HL-60 (cell line): Measurements from ENCODE around the gene ASB5.

Experiments
- DNase-seq, 2 experiments: peaks; one replicate each; pipeline ENCODE4 v3.0.0-alpha.2; 2010 to 2020; ENCODE audit warnings: low read depth in 1 of 2, low spot score in 1 of 2
- H3K27ac ChIP-seq: fragments of 250-450 bp; sonication (Bioruptor Pico); replicated peaks from 2 replicates; pipeline ENCODE4 v1.5.1; 2020; ENCODE audit warnings: mild to moderate bottlenecking, moderate library complexity
- H3K27me3 ChIP-seq: fragments of 250-450 bp; sonication (Bioruptor Pico); 2 replicates; pipeline ENCODE4 v1.5.1; 2021; ENCODE audit warnings: mild to moderate bottlenecking, moderate library complexity; ENCODE audit not compliant: insufficient read depth, poor library complexity, severe bottlenecking
- H3K4me3 ChIP-seq: replicated peaks from 2 replicates; pipeline ENCODE4 v1.5.1; 2011; ENCODE audit warnings: mild to moderate bottlenecking, control low read depth, low read length; ENCODE audit not compliant: insufficient read depth
- GABPA ChIP-seq: IDR thresholded peaks from 2 replicates; pipeline ENCODE4 v1.6.1; 2012; ENCODE audit warnings: low read depth
- POLR2AphosphoS5 ChIP-seq: IDR thresholded peaks from 2 replicates; pipeline ENCODE4 v1.6.1; 2012; ENCODE audit warnings: low read depth
- SPI1 ChIP-seq: IDR thresholded peaks from 2 replicates; pipeline ENCODE4 v1.6.1; 2012; ENCODE audit warnings: low read depth, mild to moderate bottlenecking, borderline replicate concordance
- TF ChIP-seq, protein P1 (sequence below): IDR thresholded peaks from one replicate; pipeline ENCODE4 v1.5.1; 2011; ENCODE audit warnings: low read length, control low read depth, inconsistent platforms; ENCODE audit not compliant: insufficient read depth
- TF ChIP-seq, protein P2 (sequence below): IDR thresholded peaks from 2 replicates; pipeline ENCODE4 v1.6.1; 2012; ENCODE audit warnings: low read depth; ENCODE audit not compliant: insufficient replicate concordance

The ASB5 gene

DNA sequence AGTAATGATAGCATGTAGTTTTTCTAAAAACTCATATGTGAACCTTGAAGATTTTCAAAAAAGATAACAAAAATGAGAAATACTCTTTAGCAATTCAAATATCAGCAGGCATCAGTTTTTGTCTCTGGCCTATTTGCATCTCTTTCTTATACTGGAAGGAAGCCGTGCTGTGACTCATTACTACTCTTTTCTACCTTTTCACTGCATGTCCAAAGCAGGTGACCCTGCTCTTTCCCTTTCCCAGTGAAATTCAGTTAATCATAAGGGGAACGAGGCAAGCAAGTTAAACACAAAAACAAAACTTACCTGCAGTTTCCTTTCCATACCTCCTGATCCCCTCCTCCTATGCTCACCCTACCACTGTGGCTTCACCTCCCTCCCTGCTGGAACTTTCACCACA lies 83.0 kb downstream of the ASB5 start:
- DNase-seq, result no peak
- Histone ChIP-seq H3K27ac (no peak overlapping the region), H3K27me3 (no peaks in the 10 kb centered on the region)

DNA sequence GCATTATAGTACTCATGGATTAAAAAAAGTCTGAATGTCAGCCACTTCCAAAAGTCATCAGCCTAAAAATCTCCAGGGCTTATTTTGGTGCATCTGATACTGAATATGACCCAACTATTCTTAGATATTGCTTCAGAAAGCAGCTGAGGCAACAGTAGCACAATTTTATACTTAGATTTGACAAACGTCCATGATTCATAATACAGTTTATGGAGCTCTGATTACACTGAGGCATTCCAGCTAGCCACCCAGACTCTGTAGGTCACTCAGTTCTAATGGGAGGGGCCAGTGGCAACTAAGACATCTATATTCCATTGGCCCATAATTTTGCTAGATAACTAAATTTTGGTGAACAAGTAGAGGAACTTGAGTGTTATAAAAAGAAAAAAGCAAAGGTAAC lies 84.0 kb downstream of the ASB5 start:
- no peak for TF ChIP-seq GABPA
- TF ChIP-seq, protein P1, sequence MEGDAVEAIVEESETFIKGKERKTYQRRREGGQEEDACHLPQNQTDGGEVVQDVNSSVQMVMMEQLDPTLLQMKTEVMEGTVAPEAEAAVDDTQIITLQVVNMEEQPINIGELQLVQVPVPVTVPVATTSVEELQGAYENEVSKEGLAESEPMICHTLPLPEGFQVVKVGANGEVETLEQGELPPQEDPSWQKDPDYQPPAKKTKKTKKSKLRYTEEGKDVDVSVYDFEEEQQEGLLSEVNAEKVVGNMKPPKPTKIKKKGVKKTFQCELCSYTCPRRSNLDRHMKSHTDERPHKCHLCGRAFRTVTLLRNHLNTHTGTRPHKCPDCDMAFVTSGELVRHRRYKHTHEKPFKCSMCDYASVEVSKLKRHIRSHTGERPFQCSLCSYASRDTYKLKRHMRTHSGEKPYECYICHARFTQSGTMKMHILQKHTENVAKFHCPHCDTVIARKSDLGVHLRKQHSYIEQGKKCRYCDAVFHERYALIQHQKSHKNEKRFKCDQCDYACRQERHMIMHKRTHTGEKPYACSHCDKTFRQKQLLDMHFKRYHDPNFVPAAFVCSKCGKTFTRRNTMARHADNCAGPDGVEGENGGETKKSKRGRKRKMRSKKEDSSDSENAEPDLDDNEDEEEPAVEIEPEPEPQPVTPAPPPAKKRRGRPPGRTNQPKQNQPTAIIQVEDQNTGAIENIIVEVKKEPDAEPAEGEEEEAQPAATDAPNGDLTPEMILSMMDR, result no peak
- TF ChIP-seq, protein P2, sequence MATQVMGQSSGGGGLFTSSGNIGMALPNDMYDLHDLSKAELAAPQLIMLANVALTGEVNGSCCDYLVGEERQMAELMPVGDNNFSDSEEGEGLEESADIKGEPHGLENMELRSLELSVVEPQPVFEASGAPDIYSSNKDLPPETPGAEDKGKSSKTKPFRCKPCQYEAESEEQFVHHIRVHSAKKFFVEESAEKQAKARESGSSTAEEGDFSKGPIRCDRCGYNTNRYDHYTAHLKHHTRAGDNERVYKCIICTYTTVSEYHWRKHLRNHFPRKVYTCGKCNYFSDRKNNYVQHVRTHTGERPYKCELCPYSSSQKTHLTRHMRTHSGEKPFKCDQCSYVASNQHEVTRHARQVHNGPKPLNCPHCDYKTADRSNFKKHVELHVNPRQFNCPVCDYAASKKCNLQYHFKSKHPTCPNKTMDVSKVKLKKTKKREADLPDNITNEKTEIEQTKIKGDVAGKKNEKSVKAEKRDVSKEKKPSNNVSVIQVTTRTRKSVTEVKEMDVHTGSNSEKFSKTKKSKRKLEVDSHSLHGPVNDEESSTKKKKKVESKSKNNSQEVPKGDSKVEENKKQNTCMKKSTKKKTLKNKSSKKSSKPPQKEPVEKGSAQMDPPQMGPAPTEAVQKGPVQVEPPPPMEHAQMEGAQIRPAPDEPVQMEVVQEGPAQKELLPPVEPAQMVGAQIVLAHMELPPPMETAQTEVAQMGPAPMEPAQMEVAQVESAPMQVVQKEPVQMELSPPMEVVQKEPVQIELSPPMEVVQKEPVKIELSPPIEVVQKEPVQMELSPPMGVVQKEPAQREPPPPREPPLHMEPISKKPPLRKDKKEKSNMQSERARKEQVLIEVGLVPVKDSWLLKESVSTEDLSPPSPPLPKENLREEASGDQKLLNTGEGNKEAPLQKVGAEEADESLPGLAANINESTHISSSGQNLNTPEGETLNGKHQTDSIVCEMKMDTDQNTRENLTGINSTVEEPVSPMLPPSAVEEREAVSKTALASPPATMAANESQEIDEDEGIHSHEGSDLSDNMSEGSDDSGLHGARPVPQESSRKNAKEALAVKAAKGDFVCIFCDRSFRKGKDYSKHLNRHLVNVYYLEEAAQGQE, result no peak
- no peak for TF ChIP-seq POLR2AphosphoS5
- no peak for TF ChIP-seq SPI1
- no peak for DNase-seq

More for the DNA sequence above, 83.0 kb downstream of the ASB5 start:
- H3K4me3 ChIP-seq, result no peak overlapping the region
- TF ChIP-seq POLR2AphosphoS5 (no peak), SPI1 (no peak), GABPA (no peak)
- TF ChIP-seq, protein P2, result no peak
- TF ChIP-seq, protein P1, result no peak

More for the DNA sequence above, 84.0 kb downstream of the ASB5 start:
- H3K4me3 ChIP-seq, result no peak overlapping the region
- no peak overlapping the region for H3K27ac ChIP-seq
- H3K27me3 ChIP-seq, result no peaks in the 10 kb centered on the region
